H9 (cell line): ENCODE results near the gene VWA3A. TPM values are rescaled to one million over a fixed set of nuclear protein-coding genes. Genes with fewer than 3 reads are reported as not detected.

Experiments
- DNase-seq: peaks from one replicate; pipeline ENCODE4 v3.0.0-alpha.2; 2017
- H2AFZ ChIP-seq: one replicate; pipeline ENCODE4 v1.6.1; 2013; ENCODE audit warnings: mild to moderate bottlenecking, low read length, control low read depth, moderate library complexity
- H2AK5ac ChIP-seq: 2 replicates; pipeline ENCODE4 v1.6.1; 2013; ENCODE audit warnings: low read length, control low read depth, mixed read lengths; ENCODE audit not compliant: insufficient read length
- H2BK120ac ChIP-seq: one replicate; pipeline ENCODE4 v1.6.1; 2013; ENCODE audit warnings: low read depth, mild to moderate bottlenecking, low read length, control low read depth, inconsistent platforms; ENCODE audit not compliant: poor library complexity, severe bottlenecking
- H2BK12ac ChIP-seq: 2 replicates; pipeline ENCODE4 v1.6.1; 2013; ENCODE audit warnings: low read length, control low read depth, mixed read lengths, low read depth; ENCODE audit not compliant: insufficient read length
- H2BK15ac ChIP-seq: 2 replicates; pipeline ENCODE4 v1.6.1; 2013; ENCODE audit warnings: low read depth, low read length, control low read depth
- H2BK20ac ChIP-seq: one replicate; pipeline ENCODE4 v1.6.1; 2013; ENCODE audit warnings: low read depth, mild to moderate bottlenecking, low read length, control low read depth, inconsistent platforms; ENCODE audit not compliant: poor library complexity, severe bottlenecking
- H2BK5ac ChIP-seq: 2 replicates; pipeline ENCODE4 v1.6.1; 2013; ENCODE audit warnings: low read length, control low read depth, mixed read lengths; ENCODE audit not compliant: insufficient read length
- H3K14ac ChIP-seq: 2 replicates; pipeline ENCODE4 v1.6.1; 2013; ENCODE audit warnings: low read length, control low read depth; ENCODE audit not compliant: insufficient read depth
- H3K18ac ChIP-seq: 2 replicates; pipeline ENCODE4 v1.6.1; 2013; ENCODE audit warnings: low read depth, mild to moderate bottlenecking, mixed read lengths, low read length, control low read depth; ENCODE audit not compliant: insufficient read length
- H3K23ac ChIP-seq: 2 replicates; pipeline ENCODE4 v1.6.1; 2013; ENCODE audit warnings: low read length, control low read depth, mixed read lengths, low read depth; ENCODE audit not compliant: insufficient read length
- H3K23me2 ChIP-seq: 2 replicates; pipeline ENCODE4 v1.6.1; 2013; ENCODE audit warnings: low read depth, mild to moderate bottlenecking, mixed read lengths, low read length, control low read depth; ENCODE audit not compliant: insufficient read length, poor library complexity, severe bottlenecking
- H3K27ac ChIP-seq: 2 replicates; pipeline ENCODE4 v1.5.1; 2013; ENCODE audit warnings: low read length, control low read depth, mixed read lengths, low read depth; ENCODE audit not compliant: insufficient read length
- H3K27me3 ChIP-seq: 2 replicates; pipeline ENCODE4 v1.6.1; 2013; ENCODE audit warnings: low read length, control low read depth, inconsistent platforms; ENCODE audit not compliant: insufficient read depth
- H3K4ac ChIP-seq: 2 replicates; pipeline ENCODE4 v1.6.1; 2013; ENCODE audit warnings: low read depth, mild to moderate bottlenecking, control low read depth, inconsistent platforms, low read length, moderate library complexity
- H3K4me1 ChIP-seq: 2 replicates; pipeline ENCODE4 v1.6.1; 2013; ENCODE audit warnings: low read length, control low read depth, inconsistent platforms; ENCODE audit not compliant: insufficient read depth
- H3K4me2 ChIP-seq: 2 replicates; pipeline ENCODE4 v1.6.1; 2013; ENCODE audit warnings: low read length, control low read depth, mixed read lengths; ENCODE audit not compliant: insufficient read length, insufficient read depth
- H3K56ac ChIP-seq: 2 replicates; pipeline ENCODE4 v1.6.1; 2013; ENCODE audit warnings: low read depth, mild to moderate bottlenecking, mixed read lengths, low read length, control low read depth; ENCODE audit not compliant: insufficient read length
- H3K79me1 ChIP-seq: 2 replicates; pipeline ENCODE4 v1.6.1; 2013; ENCODE audit warnings: low read depth, mild to moderate bottlenecking, moderate library complexity, low read length, control low read depth, inconsistent platforms; ENCODE audit not compliant: insufficient read depth, poor library complexity, severe bottlenecking
- H3K79me2 ChIP-seq: 2 replicates; pipeline ENCODE4 v1.6.1; 2013; ENCODE audit warnings: low read length, control low read depth, inconsistent platforms; ENCODE audit not compliant: insufficient read depth
- H3K9ac ChIP-seq: 2 replicates; pipeline ENCODE4 v1.6.1; 2013; ENCODE audit warnings: low read length, control low read depth, mixed read lengths; ENCODE audit not compliant: insufficient read length; ENCODE audit errors: extremely low read depth
- H3K9me3 ChIP-seq: one replicate; pipeline ENCODE4 v1.6.1; 2013; ENCODE audit warnings: low read depth, low read length, inconsistent platforms; ENCODE audit not compliant: control insufficient read depth
- H3T11ph ChIP-seq: one replicate; pipeline ENCODE4 v1.6.1; 2013; ENCODE audit warnings: mild to moderate bottlenecking, low read length, control low read depth, inconsistent platforms
- H4K20me1 ChIP-seq: one replicate; pipeline ENCODE4 v1.6.1; 2013; ENCODE audit not compliant: control insufficient read depth, insufficient read length, insufficient read depth
- H4K5ac ChIP-seq: 2 replicates; pipeline ENCODE4 v1.6.1; 2013; ENCODE audit warnings: low read depth, mild to moderate bottlenecking, mixed read lengths, low read length, control low read depth; ENCODE audit not compliant: insufficient read length
- H4K8ac ChIP-seq: replicated peaks from 2 replicates; pipeline ENCODE4 v1.6.1; 2013; ENCODE audit warnings: low read length, control low read depth, mixed read lengths, low read depth; ENCODE audit not compliant: insufficient read length
- H4K91ac ChIP-seq: 2 replicates; pipeline ENCODE4 v1.6.1; 2013; ENCODE audit warnings: low read depth, mild to moderate bottlenecking, moderate library complexity, mixed read lengths, low read length, control low read depth; ENCODE audit not compliant: insufficient read length
- H3K27ac Mint-ChIP-seq, 3 experiments: 2 replicates in 2 of 3; 3 replicates in 1 of 3; pipeline ENCODE4 v1.8.0; 2020 to 2021; ENCODE audit warnings: mixed read lengths in 3 of 3, mild to moderate bottlenecking in 1 of 3, moderate library complexity in 1 of 3
- H3K27me3 Mint-ChIP-seq: 2 replicates; pipeline ENCODE4 v1.8.0; 2021; ENCODE audit warnings: low read depth, mild to moderate bottlenecking, moderate library complexity, mixed read lengths
- H3K36me3 Mint-ChIP-seq, 3 experiments: 2 replicates in 2 of 3; 3 replicates in 1 of 3; pipeline ENCODE4 v1.8.0; 2020 to 2021; ENCODE audit warnings: low read depth in 3 of 3, mixed read lengths in 3 of 3; ENCODE audit not compliant: insufficient read depth in 1 of 3
- H3K4me1 Mint-ChIP-seq, 2 experiments: 2 replicates each; pipeline ENCODE4 v1.8.0; 2020; ENCODE audit warnings: mixed read lengths in 2 of 2
- H3K4me3 Mint-ChIP-seq, 2 experiments: 2 replicates in 1 of 2; 3 replicates in 1 of 2; pipeline ENCODE4 v1.8.0; 2020 to 2021; ENCODE audit warnings: mild to moderate bottlenecking in 2 of 2, mixed read lengths in 2 of 2, moderate library complexity in 1 of 2
- H3K9me3 Mint-ChIP-seq, 2 experiments: 2 replicates in 1 of 2; 3 replicates in 1 of 2; pipeline ENCODE4 v1.8.0; 2020; ENCODE audit warnings: mild to moderate bottlenecking in 2 of 2, mixed read lengths in 2 of 2, moderate library complexity in 1 of 2
- whole genome bisulfite sequencing: extraction: QIAGEN DNeasy Blood & Tissue Kit; methylation state at CpG from one replicate; pipeline ENCODE4 v1.1.7; 2013; ENCODE audit warnings: missing lambda C conversion rate, low lambda C conversion rate, mixed read lengths; ENCODE audit not compliant: insufficient read length; ENCODE audit errors: extremely low coverage; 5-methylcytosine and 5-hydroxymethylcytosine counted together
- total RNA-seq: library from RNA; stranded (reverse); gene quantifications from 2 replicates; pipeline ENCODE4 v1.2.1, GENCODE V29; 2021
- TF ChIP-seq, protein P1 (sequence below): fragments of 200-600 bp; sonication (generic); conservative IDR thresholded peaks from 3 replicates; pipeline ENCODE4 v1.8.0; 2021; ENCODE audit warnings: antibody characterized with exemption, mild to moderate bottlenecking

VWA3A gene
- total RNA-seq, 1 experiment from 2014 or later = not detected

DNA sequence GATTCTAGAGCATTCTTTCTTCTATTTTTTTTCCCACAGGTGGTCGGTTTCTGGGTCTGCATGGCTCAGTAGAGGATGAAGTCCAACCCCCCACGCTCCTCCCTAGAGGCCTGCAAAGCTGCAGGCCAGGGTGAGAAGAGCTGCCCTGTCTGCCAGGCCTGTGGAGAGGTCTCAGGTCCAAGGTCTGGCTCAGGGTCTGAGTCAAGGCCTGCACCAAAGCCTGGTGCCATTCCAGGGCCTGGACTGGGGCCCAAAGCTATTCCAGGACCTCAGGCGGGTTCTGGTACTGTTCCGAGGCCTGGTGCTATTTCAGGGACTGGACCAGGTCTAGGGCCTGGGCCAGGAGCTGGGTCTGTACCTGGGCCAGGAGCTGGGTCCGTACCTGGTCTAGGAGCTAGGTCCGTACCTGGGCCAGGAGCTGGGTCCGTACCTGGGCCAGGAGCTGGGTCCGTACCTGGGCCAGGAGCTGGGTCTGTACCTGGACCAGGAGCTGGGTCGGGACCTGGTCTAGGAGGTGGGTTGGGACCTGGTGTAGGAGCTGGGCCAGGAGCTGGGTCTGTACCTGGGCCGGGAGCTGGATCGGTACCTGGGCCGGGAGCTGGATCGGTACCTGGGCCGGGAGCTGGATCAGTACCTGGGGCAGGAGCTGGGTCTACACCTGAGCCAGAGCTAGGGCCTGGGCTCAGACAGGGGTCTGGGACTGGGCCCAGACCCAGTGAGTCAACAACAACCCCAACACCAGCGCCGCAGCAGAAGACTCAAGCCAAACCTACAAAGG, 73.4 kb downstream of the VWA3A start:
- H3K9me3 Mint-ChIP-seq = no peaks in the 10 kb centered on the region; a peak in 2 of 5 replicates
- no peaks in the 10 kb centered on the region for H3K79me1 ChIP-seq
- TF ChIP-seq, protein P1, sequence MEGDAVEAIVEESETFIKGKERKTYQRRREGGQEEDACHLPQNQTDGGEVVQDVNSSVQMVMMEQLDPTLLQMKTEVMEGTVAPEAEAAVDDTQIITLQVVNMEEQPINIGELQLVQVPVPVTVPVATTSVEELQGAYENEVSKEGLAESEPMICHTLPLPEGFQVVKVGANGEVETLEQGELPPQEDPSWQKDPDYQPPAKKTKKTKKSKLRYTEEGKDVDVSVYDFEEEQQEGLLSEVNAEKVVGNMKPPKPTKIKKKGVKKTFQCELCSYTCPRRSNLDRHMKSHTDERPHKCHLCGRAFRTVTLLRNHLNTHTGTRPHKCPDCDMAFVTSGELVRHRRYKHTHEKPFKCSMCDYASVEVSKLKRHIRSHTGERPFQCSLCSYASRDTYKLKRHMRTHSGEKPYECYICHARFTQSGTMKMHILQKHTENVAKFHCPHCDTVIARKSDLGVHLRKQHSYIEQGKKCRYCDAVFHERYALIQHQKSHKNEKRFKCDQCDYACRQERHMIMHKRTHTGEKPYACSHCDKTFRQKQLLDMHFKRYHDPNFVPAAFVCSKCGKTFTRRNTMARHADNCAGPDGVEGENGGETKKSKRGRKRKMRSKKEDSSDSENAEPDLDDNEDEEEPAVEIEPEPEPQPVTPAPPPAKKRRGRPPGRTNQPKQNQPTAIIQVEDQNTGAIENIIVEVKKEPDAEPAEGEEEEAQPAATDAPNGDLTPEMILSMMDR = no peak
- H3K36me3 Mint-ChIP-seq = peaks cover 0 to 4% (median 0%) of the 10 kb centered on the region in 3 experiments; a peak in 3 of 7 replicates
- no peak overlapping the region for H3K14ac ChIP-seq
- no peak overlapping the region for H3K4me3 Mint-ChIP-seq
- H3K27ac Mint-ChIP-seq = no peak overlapping the region
- H2BK15ac ChIP-seq = no peak overlapping the region
- no peak overlapping the region for H2BK120ac ChIP-seq
- peaks cover 1 to 2% of the 10 kb centered on the region in 2 experiments; a peak in 2 of 4 replicates for H3K4me1 Mint-ChIP-seq
- H2BK20ac ChIP-seq = no peak overlapping the region
- no peak overlapping the region for H3T11ph ChIP-seq
- H3K4me1 ChIP-seq = no peaks in the 10 kb centered on the region
- no CpG with 5 or more reads among the region's 16 CpGs for WGBS
- H3K27ac ChIP-seq = no peak overlapping the region
- H2AK5ac ChIP-seq = no peak overlapping the region
- H3K56ac ChIP-seq = no peak overlapping the region
- no peak for DNase-seq
- H3K4ac ChIP-seq = no peak overlapping the region
- no peak overlapping the region for H2BK12ac ChIP-seq
- no peak overlapping the region for H2AFZ ChIP-seq
- H3K9ac ChIP-seq = no peak overlapping the region
- no peak overlapping the region for H4K91ac ChIP-seq
- peaks cover 34% of the 10 kb centered on the region for H3K27me3 Mint-ChIP-seq
- no peak overlapping the region for H3K18ac ChIP-seq
- no peak overlapping the region for H3K23ac ChIP-seq
- H3K27me3 ChIP-seq = no peaks in the 10 kb centered on the region; the same call in 1 of the 2 replicates
- no peaks in the 10 kb centered on the region for H3K9me3 ChIP-seq
- no peak overlapping the region for H4K8ac ChIP-seq
- no peak overlapping the region for H3K4me2 ChIP-seq
- H3K23me2 ChIP-seq = no peaks in the 10 kb centered on the region
- H3K79me2 ChIP-seq = no peaks in the 10 kb centered on the region
- H4K20me1 ChIP-seq = no peaks in the 10 kb centered on the region
- H4K5ac ChIP-seq = no peak overlapping the region
- H2BK5ac ChIP-seq = no peak overlapping the region
